Measurements from ENCODE around the gene PEMT.

PEMT gene

DNA sequence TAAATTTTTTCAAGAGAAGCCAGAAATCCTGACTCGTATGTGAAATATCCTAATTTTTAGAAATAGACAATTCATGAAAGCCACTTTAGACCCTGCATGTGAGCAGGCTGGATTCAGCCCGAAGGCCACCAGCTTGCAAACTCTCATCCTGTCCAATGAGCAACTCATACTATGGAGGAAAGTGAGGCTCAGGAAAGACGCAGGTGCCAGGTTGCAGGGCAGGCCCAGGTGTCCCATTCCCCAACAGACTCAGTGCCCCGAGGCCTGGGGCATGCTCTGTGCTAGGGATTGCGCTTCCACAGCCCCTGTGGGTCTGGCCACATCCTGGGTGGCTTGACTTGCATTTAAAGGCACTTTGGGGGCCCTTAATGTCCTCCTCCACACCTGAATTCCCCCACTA is 78.6 kb downstream of the PEMT start:
- Histone ChIP-seq H3K4me3 (ENCODE audit: low read depth, low read length, poor library complexity, severe bottlenecking) (no peak overlapping the region), H3K9ac (ENCODE audit: low read length) (no peak overlapping the region)

GRCh38 chr17:17511881-17512858 is 79.3 kb downstream of the PEMT start:
- Histone ChIP-seq H4K20me1 (ENCODE audit: insufficient read depth, low read length) (no peaks in the 10 kb centered on the region), H3F3A (ENCODE audit: insufficient read depth, low read length) (no peaks in the 10 kb centered on the region), H3K4me3 (ENCODE audit: low read depth, low read length, poor library complexity, severe bottlenecking) (no peak overlapping the region), H3K36me3 (ENCODE audit: insufficient read depth, low read length) (no peaks in the 10 kb centered on the region), H3K27ac (ENCODE audit: low read depth, low read length, poor library complexity, severe bottlenecking) (no peak overlapping the region), H3K4me1 (ENCODE audit: insufficient read depth, low read length, severe bottlenecking) (no peaks in the 10 kb centered on the region), H3K4me2 (ENCODE audit: low read length) (no peak overlapping the region), H3K9me3 (ENCODE audit: low read length) (no peaks in the 10 kb centered on the region), H3K9ac (ENCODE audit: low read length) (no peak overlapping the region), H2AFZ (ENCODE audit: low read length) (no peak overlapping the region), H3K9me2 (ENCODE audit: low read depth, low read length) (no peaks in the 10 kb centered on the region), H3K27me3 (ENCODE audit: insufficient read depth, low read length) (no peaks in the 10 kb centered on the region), H3K79me2 (ENCODE audit: insufficient read depth, low read length) (no peaks in the 10 kb centered on the region)
- no peak for TF ChIP-seq EZH2 (IDR thresholded peaks at IDR 0.05; ENCODE audit: borderline replicate concordance, low read length)
- no peak for TF ChIP-seq CTCF (IDR thresholded peaks at IDR 0.05; ENCODE audit: low read length)

More for the DNA sequence above, 78.6 kb downstream of the PEMT start:
- Histone ChIP-seq H3K4me1 (ENCODE audit: insufficient read depth, low read length, severe bottlenecking) (no peaks in the 10 kb centered on the region), H3K27me3 (ENCODE audit: insufficient read depth, low read length) (no peaks in the 10 kb centered on the region), H3K79me2 (ENCODE audit: insufficient read depth, low read length) (no peaks in the 10 kb centered on the region), H3F3A (ENCODE audit: insufficient read depth, low read length) (no peaks in the 10 kb centered on the region), H3K36me3 (ENCODE audit: insufficient read depth, low read length) (no peaks in the 10 kb centered on the region), H3K9me3 (ENCODE audit: low read length) (no peaks in the 10 kb centered on the region), H3K4me2 (ENCODE audit: low read length) (no peak overlapping the region), H4K20me1 (ENCODE audit: insufficient read depth, low read length) (no peaks in the 10 kb centered on the region), H3K9me2 (ENCODE audit: low read depth, low read length) (no peaks in the 10 kb centered on the region), H2AFZ (ENCODE audit: low read length) (no peak overlapping the region), H3K27ac (ENCODE audit: low read depth, low read length, poor library complexity, severe bottlenecking) (no peak overlapping the region)
- TF ChIP-seq CTCF (IDR thresholded peaks at IDR 0.05; ENCODE audit: low read length) (no peak), EZH2 (IDR thresholded peaks at IDR 0.05; ENCODE audit: borderline replicate concordance, low read length) (no peak)

DNA sequence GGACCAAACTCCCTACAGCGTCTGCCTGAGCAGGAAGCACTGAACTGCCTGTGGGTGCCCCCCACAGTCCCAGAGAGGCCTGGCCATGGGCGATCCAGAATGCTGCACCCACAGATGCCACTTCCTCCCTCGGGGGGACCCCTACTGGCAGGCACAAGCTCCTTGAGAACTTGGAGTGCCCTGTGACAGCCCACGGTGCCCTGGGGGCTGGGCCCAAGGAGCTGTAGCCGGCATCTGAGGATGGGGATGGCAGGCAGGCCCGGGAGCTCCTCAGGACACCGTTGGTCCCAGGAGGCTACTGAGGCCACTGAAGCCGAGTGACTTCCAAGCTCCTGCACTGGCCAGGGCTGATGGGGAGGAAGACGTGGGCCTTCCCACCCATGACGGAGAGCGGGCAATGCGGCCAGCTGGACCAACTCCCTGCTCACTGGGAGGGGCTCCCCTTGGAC is 80.2 kb downstream of the PEMT start:
- H4K20me1 ChIP-seq (ENCODE audit: insufficient read depth, low read length) = no peaks in the 10 kb centered on the region
- H3K27ac ChIP-seq (ENCODE audit: low read depth, low read length, poor library complexity, severe bottlenecking) = no peak overlapping the region
- H3K36me3 ChIP-seq (ENCODE audit: insufficient read depth, low read length) = no peaks in the 10 kb centered on the region
- no peaks in the 10 kb centered on the region for H3K27me3 ChIP-seq (ENCODE audit: insufficient read depth, low read length)
- H3K79me2 ChIP-seq (ENCODE audit: insufficient read depth, low read length) = no peaks in the 10 kb centered on the region
- no peaks in the 10 kb centered on the region for H3K4me1 ChIP-seq (ENCODE audit: insufficient read depth, low read length, severe bottlenecking)
- no peak overlapping the region for H3K4me2 ChIP-seq (ENCODE audit: low read length)
- no peaks in the 10 kb centered on the region for H3F3A ChIP-seq (ENCODE audit: insufficient read depth, low read length)
- no peak overlapping the region for H2AFZ ChIP-seq (ENCODE audit: low read length)
- no peaks in the 10 kb centered on the region for H3K9me3 ChIP-seq (ENCODE audit: low read length)
- no peak overlapping the region for H3K4me3 ChIP-seq (ENCODE audit: low read depth, low read length, poor library complexity, severe bottlenecking)
- no peak overlapping the region for H3K9ac ChIP-seq (ENCODE audit: low read length)
- no peaks in the 10 kb centered on the region for H3K9me2 ChIP-seq (ENCODE audit: low read depth, low read length)
- TF ChIP-seq EZH2 (IDR thresholded peaks at IDR 0.05; ENCODE audit: borderline replicate concordance, low read length) (no peak), CTCF (IDR thresholded peaks at IDR 0.05; ENCODE audit: low read length) (no peak)
